Measurements from ENCODE around the gene EYA2.

Gene EYA2

DNA sequence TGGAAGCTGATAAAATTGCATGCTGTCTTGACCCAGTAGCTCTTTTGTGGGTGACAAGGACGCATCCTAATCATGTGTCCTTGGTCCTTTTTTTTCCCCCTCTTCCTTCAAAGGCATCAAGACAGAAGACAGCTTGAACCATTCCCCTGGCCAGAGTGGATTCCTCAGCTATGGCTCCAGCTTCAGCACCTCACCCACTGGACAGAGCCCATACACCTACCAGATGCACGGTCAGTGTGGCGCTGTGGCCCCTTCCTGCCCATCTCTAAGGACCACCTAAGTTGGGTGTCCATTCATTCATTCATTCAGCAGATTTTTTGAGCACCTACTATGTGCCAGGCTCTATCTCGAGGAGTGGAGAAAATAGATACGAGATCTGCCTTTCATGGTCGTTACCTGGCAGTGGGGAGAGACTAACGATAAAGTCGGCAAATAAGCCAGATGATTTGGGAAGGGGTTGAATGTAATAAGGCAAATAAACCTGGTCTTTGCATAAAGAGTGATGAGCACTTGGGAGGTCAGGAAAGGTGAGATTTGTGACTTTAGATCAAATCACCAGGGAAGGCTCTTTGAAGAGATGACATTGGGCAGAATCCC is 121.5 kb downstream of the EYA2 start:
- in situ Hi-C loops (cut with MboI; ENCODE audit: low sequenced_read_pairs, unreplicated experiment) = no loop called here
- no peak for DNase-seq (ENCODE audit: low spot score)
- TF ChIP-seq, protein P1, sequence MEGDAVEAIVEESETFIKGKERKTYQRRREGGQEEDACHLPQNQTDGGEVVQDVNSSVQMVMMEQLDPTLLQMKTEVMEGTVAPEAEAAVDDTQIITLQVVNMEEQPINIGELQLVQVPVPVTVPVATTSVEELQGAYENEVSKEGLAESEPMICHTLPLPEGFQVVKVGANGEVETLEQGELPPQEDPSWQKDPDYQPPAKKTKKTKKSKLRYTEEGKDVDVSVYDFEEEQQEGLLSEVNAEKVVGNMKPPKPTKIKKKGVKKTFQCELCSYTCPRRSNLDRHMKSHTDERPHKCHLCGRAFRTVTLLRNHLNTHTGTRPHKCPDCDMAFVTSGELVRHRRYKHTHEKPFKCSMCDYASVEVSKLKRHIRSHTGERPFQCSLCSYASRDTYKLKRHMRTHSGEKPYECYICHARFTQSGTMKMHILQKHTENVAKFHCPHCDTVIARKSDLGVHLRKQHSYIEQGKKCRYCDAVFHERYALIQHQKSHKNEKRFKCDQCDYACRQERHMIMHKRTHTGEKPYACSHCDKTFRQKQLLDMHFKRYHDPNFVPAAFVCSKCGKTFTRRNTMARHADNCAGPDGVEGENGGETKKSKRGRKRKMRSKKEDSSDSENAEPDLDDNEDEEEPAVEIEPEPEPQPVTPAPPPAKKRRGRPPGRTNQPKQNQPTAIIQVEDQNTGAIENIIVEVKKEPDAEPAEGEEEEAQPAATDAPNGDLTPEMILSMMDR (IDR thresholded peaks at IDR 0.05; ENCODE audit: borderline replicate concordance, control extremely low read depth, extremely low read depth, insufficient read depth, missing control alignments) = no peak

- DNase-seq (ENCODE audit: low spot score) = no peak
- TF ChIP-seq, protein P1 (IDR thresholded peaks at IDR 0.05; ENCODE audit: borderline replicate concordance, control extremely low read depth, extremely low read depth, insufficient read depth, missing control alignments) = no peak
- in situ Hi-C loops (cut with MboI; ENCODE audit: low sequenced_read_pairs, unreplicated experiment) = no loop called here
Observed at GRCh38 chr20:47018381-47018780, 123.7 kb downstream of the EYA2 start.

DNA sequence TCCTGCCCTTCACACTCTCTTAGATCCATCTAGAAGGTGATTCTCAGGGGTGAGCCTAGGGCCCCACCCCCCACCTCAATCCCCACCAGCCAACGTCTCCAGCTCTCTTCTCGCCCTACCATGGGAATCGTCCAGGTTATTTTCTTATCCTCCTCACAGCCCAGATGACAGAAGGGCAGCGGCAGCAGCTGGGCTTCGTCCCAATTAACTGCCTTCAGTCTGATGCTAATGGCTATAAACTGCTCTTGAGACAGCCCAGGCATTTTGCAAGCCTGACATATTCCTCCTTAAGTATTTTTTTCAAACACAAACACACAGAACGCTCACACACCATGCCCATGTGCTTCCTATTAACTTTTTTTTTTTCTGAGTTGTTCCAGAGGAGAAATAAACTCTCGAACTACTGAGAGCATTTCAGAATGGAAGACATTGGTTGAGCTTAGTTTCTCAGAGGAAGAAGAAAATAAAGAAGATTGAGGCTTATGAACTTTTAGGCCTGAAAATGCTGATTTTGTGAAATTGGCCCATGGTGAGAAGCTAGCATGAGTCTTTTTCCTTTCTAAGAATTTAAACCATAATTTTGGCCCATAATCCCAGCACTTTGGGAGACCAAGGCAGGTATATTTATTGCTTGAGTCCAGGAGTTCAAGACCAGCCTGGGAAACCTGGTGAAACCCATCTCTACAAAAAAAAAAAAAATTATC is 124.6 kb downstream of the EYA2 start:
- TF ChIP-seq, protein P1 (IDR thresholded peaks at IDR 0.05; ENCODE audit: borderline replicate concordance, control extremely low read depth, extremely low read depth, insufficient read depth, missing control alignments) = no peak
- in situ Hi-C loops (cut with MboI; ENCODE audit: low sequenced_read_pairs, unreplicated experiment) = no loop called here
- DNase-seq (ENCODE audit: low spot score) = no peak

- in situ Hi-C loops (cut with MboI; ENCODE audit: low sequenced_read_pairs, unreplicated experiment) = no loop called here
- TF ChIP-seq, protein P1 (IDR thresholded peaks at IDR 0.05; ENCODE audit: borderline replicate concordance, control extremely low read depth, extremely low read depth, insufficient read depth, missing control alignments) = no peak
- DNase-seq (ENCODE audit: low spot score) = no peak
Observed at GRCh38 chr20:47020231-47020630, 125.6 kb downstream of the EYA2 start.

DNA sequence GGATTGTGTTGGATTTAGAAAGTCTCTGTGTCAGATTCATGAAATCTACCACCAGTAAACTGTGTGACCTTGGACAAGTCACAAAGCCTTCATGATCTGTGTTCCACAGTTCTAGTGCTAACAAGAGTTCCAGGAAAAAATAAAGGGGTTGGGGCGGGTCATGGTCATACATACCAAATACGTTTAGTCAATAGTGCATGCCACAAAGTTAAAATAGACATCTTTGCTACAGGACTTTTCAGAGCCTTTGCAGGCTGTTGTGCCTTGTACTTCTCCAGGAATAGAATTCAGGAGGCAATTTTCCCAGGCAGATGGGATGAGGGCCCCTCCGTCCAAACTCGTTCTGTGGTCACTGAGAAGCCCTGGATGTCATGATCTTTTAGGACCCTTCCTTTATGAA is 127.2 kb downstream of the EYA2 start:
- TF ChIP-seq, protein P1 (IDR thresholded peaks at IDR 0.05; ENCODE audit: borderline replicate concordance, control extremely low read depth, extremely low read depth, insufficient read depth, missing control alignments) = no peak
- no peak for DNase-seq (ENCODE audit: low spot score)
- in situ Hi-C loops (cut with MboI; ENCODE audit: low sequenced_read_pairs, unreplicated experiment) = no loop called here

DNA sequence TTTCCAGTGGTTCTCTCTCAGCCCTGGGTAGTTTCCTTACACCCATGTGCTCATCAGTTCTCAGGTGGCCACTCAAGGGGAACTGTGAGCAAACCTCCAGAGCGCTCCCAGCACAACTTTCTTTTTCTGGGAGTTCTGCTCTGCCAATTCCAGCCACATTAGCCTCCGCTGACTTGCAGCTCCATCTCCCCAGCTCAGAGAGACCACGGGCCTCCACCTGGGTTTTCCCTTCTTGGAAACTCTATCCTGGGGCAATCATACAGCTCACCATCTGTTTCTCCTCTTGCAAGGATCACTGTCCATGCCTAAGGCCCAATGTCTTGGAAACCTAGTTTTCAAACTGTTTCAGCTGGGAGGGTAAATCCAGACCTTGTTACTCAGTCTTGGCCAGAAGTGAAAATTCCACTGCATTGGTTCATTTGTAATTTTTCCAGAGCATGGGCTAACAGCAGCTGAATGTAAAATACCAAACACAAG is 129.9 kb downstream of the EYA2 start:
- in situ Hi-C loops (cut with MboI; ENCODE audit: low sequenced_read_pairs, unreplicated experiment) = no loop called here
- no peak for DNase-seq (ENCODE audit: low spot score)
- TF ChIP-seq, protein P1 (IDR thresholded peaks at IDR 0.05; ENCODE audit: borderline replicate concordance, control extremely low read depth, extremely low read depth, insufficient read depth, missing control alignments) = no peak

All from GM13976 (cell line).